ENCODE data around the gene ORM1. TPM values are rescaled to one million over a fixed set of nuclear protein-coding genes. Genes with fewer than 3 reads are reported as not detected.

ORM1 gene
- total RNA-seq, 3 donors from 2014 or later: 8.3 TPM; not detected in 2

GRCh38 chr9:114357360-114357759 is 34.5 kb downstream of the ORM1 start:
- no peaks in the 10 kb centered on the region for H3K27me3 ChIP-seq
- no peak overlapping the region for H3K27ac ChIP-seq
- no peak for TF ChIP-seq POLR2AphosphoS5 (IDR thresholded peaks at IDR 0.05)
- TF ChIP-seq POLR2A (IDR thresholded peaks at IDR 0.05): no peak
- TF ChIP-seq CTCF (IDR thresholded peaks at IDR 0.05): no peak
- peaks cover 18% of the 10 kb centered on the region for H3K36me3 ChIP-seq
- no peaks in the 10 kb centered on the region for H3K4me1 ChIP-seq
- H3K9me3 ChIP-seq: no peaks in the 10 kb centered on the region
- no peak for DNase-seq (ENCODE audit: low spot score in 2 of 2)
- no peak overlapping the region for H3K4me3 ChIP-seq
- intact Hi-C loops (cut with DNase I; ENCODE audit: low total_unique reads): no loop called here

GRCh38 chr9:114357911-114358328 is 35.0 kb downstream of the ORM1 start:
- Histone ChIP-seq H3K36me3 (peaks cover 18% of the 10 kb centered on the region), H3K27ac (no peak overlapping the region), H3K4me3 (no peak overlapping the region), H3K9me3 (no peaks in the 10 kb centered on the region), H3K27me3 (no peaks in the 10 kb centered on the region), H3K4me1 (no peaks in the 10 kb centered on the region)
- DNase-seq (ENCODE audit: low spot score in 2 of 2): no peak
- intact Hi-C loops (cut with DNase I; ENCODE audit: low total_unique reads): no loop called here
- TF ChIP-seq CTCF (IDR thresholded peaks at IDR 0.05) (no peak), POLR2A (IDR thresholded peaks at IDR 0.05) (no peak), POLR2AphosphoS5 (IDR thresholded peaks at IDR 0.05) (no peak)

- H3K36me3 ChIP-seq: peaks cover 18% of the 10 kb centered on the region
- no peak overlapping the region for H3K27ac ChIP-seq
- no peak overlapping the region for H3K4me3 ChIP-seq
- intact Hi-C loops (cut with DNase I; ENCODE audit: low total_unique reads): no loop called here
- TF ChIP-seq POLR2AphosphoS5 (IDR thresholded peaks at IDR 0.05): no peak
- no peak for TF ChIP-seq CTCF (IDR thresholded peaks at IDR 0.05)
- no peak for TF ChIP-seq POLR2A (IDR thresholded peaks at IDR 0.05)
- H3K4me1 ChIP-seq: no peaks in the 10 kb centered on the region
- H3K27me3 ChIP-seq: no peaks in the 10 kb centered on the region
- no peaks in the 10 kb centered on the region for H3K9me3 ChIP-seq
- no peak for DNase-seq (ENCODE audit: low spot score in 2 of 2)
Observed at GRCh38 chr9:114359801-114360200, 36.9 kb downstream of the ORM1 start.

GRCh38 chr9:114361542-114361941 is 38.6 kb downstream of the ORM1 start:
- H3K4me1 ChIP-seq: no peaks in the 10 kb centered on the region
- no peak overlapping the region for H3K4me3 ChIP-seq
- TF ChIP-seq POLR2A (IDR thresholded peaks at IDR 0.05): no peak
- no peak for TF ChIP-seq POLR2AphosphoS5 (IDR thresholded peaks at IDR 0.05)
- no peak for TF ChIP-seq CTCF (IDR thresholded peaks at IDR 0.05)
- no peak for DNase-seq (ENCODE audit: low spot score in 2 of 2)
- no peak overlapping the region for H3K27ac ChIP-seq
- H3K9me3 ChIP-seq: no peaks in the 10 kb centered on the region
- H3K27me3 ChIP-seq: no peaks in the 10 kb centered on the region
- intact Hi-C loops (cut with DNase I; ENCODE audit: low total_unique reads): no loop called here
- peaks cover 11% of the 10 kb centered on the region for H3K36me3 ChIP-seq

- Histone ChIP-seq H3K4me1 (no peaks in the 10 kb centered on the region), H3K4me3 (no peak overlapping the region), H3K27me3 (no peaks in the 10 kb centered on the region), H3K9me3 (no peaks in the 10 kb centered on the region), H3K36me3 (peaks cover 11% of the 10 kb centered on the region), H3K27ac (no peak overlapping the region)
- TF ChIP-seq CTCF (IDR thresholded peaks at IDR 0.05) (no peak), POLR2AphosphoS5 (IDR thresholded peaks at IDR 0.05) (no peak), POLR2A (IDR thresholded peaks at IDR 0.05) (no peak)
- DNase-seq (ENCODE audit: low spot score in 2 of 2): no peak
- intact Hi-C loops (cut with DNase I; ENCODE audit: low total_unique reads): no loop called here
Observed at GRCh38 chr9:114362394-114362793, 39.5 kb downstream of the ORM1 start.
